ENCODE measurements around the gene NRIP2.

DNA sequence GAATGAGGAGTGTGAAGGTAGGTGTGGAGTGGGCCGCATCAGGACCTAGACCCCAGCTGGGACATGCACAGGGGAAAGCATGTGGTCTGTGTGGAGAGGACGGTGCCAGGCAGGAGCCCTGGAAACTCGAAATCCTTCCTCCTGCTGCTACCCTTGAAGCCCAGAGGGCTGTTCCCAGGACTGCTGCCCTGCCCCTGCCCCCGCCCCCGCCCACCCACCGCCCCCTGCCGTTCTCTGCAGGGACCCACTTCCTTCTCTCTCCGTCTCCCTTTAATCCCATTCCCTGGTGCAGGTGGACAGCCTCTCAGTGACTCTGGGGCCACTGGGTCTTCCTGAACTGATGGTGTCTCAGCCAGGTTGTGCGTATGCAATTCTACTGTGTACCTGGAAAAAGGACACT is 14.4 kb downstream of the NRIP2 start:
- TF ChIP-seq CTCF (IDR thresholded peaks at IDR 0.05; ENCODE audit: poor library complexity) (no peak), EZH2 (IDR thresholded peaks at IDR 0.05; ENCODE audit: borderline replicate concordance) (no peak), EZH2phosphoT487 (IDR thresholded peaks at IDR 0.05; ENCODE audit: low read depth, severe bottlenecking, unreplicated experiment) (no peak)
